GM18867 (cell line): Measurements from ENCODE around the gene ZNF536.
"Not testable (repeated sequence)": the region's sequence is repeated elsewhere in the genome, so short reads cannot be mapped to it uniquely, and the experiment has no call there.

Experiments used
- ATAC-seq: cut with Tn5 transposase; IDR thresholded peaks from one replicate; pipeline ENCODE4 v1.9.1; 2021; ENCODE audit warnings: mild to moderate bottlenecking, moderate library complexity; ENCODE audit not compliant: unreplicated experiment

ZNF536 gene

DNA sequence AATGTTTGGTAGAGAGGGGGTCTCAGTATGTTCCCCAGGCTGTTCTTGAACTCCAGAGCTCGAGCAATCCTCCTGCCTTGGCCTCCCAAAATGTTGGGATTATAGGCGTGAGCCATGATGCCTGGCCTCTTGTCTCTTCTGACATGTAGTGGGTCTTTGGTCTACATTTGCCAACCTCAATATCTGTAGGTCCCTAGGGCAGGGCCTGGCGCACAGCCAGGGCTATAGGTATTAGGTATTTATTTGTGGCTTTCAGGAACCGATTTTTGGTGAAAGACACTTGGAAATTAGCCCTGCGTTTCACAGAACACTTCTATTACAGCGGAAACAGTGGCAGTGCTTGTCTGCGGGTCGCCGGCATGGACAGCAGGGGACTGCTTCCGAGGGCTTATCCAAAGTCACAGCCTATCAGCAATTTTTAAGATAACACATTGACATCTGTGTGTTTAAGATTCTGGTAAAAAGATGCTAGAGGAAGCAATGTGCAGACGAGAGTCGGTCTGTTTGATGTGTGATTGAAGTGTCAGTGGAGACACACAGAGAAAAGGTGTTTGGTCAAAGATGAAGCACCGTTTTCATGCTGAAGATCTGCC is 14.5 kb downstream of the ZNF536 start:
- ATAC-seq: no peak

- ATAC-seq: no peak
Measured at GRCh38 chr19:30387311-30388115, 15.3 kb downstream of the ZNF536 start.

DNA sequence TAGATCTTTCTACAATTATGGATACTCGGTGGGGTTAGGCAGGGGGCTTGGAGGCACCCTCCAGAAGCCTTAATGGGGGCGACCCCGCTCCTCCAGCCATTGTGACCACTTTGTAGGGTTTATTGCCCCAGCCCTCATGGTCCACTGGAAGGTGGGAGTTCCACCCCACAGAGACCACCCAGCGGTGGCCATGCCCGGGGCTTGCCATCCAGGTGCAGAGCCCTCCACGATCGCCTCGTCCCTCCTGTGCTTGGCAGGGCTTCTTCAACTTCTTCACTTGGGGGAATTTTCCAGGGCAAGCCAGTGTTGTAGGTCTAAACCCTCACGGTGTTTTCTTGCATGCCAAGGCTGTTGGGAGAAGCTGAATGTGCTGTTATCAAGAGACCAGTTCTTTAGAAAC is 16.1 kb downstream of the ZNF536 start:
- ATAC-seq: no peak

GRCh38 chr19:30388819-30389218 is 16.6 kb downstream of the ZNF536 start:
- no peak for ATAC-seq

DNA sequence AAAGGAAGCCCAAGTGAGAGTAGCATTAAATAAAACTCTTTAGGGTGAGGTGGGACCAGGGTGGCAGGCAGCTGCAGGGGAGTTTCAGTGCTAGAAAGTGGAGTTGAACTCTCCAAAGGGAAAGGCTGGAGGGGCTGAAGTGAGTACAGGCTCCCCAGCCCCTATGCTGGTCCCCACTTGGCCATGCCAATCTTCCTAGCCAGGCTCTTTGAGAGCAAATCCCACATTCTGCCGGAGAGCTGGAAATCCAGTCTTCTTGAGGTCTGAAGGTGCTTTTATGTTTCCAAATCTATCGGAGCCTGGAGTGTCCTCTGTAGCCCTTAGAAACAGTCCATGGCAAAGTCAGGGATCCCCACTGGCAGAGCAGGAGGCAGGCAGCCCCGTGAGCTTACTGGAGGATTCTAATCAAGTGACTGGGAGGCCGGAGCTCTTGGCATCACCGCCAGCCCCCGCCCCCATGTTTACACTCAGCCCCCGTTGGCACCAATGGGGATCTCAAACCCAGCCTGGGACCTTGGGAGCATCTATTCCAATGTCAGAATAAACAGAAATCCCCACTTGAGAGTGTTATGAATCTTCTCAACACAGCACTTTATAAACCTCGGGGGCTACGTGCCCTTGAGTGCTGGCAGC is 18.3 kb downstream of the ZNF536 start:
- ATAC-seq: no peak

GRCh38 chr19:30391052-30391451 is 18.9 kb downstream of the ZNF536 start:
- no peak for ATAC-seq

DNA sequence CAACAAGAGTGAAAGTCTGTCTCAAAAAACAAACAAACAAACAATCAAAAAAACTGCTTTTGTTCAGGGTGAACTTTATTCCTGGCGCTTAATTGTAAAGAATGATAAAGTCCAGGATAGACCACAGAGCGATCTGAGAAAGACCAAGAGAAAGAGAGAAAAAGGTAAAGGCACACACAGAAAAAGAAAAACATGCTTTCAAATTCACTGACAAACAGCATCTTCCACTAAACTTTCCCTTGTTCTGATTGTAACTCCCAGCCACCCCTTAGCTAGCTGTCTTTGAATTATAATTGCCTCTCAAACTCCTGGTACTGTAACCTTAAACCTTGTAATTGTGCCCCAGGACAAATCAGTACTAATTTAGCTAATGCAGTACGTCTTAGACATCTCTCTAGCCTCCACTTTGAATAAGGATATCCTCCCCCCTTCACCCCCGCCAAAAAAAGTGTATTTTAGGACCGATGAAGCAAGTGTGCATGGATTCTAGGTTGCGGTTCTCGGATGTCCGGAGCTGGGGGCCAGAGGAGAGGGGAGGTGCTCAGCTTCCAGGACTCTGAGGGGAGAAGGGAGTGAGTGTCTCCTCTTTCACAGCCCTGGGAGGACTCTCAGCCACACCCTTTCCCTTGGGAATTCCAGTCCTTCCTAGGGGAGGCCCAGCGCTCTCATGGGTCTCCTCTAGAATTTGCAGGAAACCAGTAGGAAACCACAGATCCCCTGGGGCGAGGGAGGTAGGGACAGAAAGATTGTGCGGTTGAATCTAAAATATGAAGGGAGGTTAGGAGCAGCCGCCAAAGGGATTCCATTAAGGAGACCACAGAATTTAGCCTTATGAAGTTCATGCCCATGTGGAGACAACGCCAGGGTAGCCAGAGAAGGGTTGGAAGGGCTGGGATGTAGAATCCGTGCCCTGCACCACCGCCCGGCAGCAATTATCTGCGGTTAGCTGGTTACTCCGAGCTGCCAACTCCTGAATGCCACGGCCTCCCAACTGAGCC is 19.7 kb downstream of the ZNF536 start:
- no peak for ATAC-seq

GRCh38 chr19:30393046-30393445 is 20.9 kb downstream of the ZNF536 start:
- ATAC-seq: no peak

GRCh38 chr19:30393729-30394480 is 21.7 kb downstream of the ZNF536 start:
- no peak for ATAC-seq

- no peak for ATAC-seq
Measured at GRCh38 chr19:30394481-30395151, 22.4 kb downstream of the ZNF536 start.

GRCh38 chr19:30395283-30395682 is 23.1 kb downstream of the ZNF536 start:
- no peak for ATAC-seq

DNA sequence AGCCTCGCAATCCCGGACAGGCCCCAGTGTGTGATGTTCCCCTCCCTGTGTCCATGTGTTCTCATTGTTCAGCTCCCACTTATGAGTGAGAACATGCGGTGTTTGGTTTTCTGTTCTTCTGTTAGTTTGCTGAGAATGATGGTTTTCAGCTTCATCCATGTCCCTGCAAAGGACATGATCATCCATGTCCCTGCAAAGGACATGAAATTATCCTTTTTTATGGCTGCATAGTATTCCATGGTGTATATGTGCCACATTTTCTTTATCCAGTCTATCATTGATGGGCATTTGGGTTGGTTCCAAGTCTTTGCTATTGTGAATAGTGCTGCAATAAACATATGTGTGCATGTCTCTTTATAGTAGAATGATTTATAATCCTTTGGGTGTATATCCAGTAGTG is 26.4 kb downstream of the ZNF536 start:
- not testable (repeated sequence) for ATAC-seq

- ATAC-seq: no peak
Measured at GRCh38 chr19:30401956-30402355, 29.8 kb downstream of the ZNF536 start.

GRCh38 chr19:30402436-30403202 is 30.4 kb downstream of the ZNF536 start:
- no peak for ATAC-seq

DNA sequence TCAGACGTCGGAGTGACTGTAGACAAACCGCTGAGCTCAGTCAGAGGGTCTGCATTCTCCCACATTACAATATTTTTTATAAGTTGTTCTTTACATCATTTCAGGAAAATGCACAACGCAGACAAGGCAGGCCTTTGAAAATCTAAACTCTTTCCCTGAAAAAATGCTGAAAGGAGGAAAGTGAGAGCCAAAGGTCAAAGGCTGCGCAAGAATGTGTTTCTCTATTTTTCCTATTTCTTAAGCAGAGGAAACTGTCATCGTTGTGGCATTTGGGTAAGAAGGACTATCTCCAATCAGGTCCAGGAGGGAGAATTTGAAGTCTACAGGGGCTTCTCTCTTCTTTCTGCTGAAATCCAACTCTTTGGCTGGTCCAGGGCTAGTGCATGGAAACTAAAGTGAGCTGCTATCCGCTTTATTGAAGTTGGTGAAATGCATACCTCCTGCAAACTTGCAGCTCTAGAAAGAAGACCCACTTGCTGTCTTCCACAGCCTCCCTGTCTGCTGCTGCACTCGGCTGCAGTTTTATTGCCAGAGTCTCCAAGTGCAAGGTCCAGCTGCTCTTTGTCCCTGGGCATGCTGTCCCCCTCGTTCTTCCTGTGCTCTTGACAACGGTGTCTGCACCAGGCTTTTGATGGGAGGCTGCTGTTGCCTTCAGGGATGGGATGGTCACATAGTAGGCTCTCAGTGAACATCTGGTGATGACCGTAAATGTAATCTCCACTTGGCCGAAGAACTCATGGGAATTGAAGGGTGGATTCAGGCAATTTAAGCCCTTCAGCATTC is 31.2 kb downstream of the ZNF536 start:
- no peak for ATAC-seq

DNA sequence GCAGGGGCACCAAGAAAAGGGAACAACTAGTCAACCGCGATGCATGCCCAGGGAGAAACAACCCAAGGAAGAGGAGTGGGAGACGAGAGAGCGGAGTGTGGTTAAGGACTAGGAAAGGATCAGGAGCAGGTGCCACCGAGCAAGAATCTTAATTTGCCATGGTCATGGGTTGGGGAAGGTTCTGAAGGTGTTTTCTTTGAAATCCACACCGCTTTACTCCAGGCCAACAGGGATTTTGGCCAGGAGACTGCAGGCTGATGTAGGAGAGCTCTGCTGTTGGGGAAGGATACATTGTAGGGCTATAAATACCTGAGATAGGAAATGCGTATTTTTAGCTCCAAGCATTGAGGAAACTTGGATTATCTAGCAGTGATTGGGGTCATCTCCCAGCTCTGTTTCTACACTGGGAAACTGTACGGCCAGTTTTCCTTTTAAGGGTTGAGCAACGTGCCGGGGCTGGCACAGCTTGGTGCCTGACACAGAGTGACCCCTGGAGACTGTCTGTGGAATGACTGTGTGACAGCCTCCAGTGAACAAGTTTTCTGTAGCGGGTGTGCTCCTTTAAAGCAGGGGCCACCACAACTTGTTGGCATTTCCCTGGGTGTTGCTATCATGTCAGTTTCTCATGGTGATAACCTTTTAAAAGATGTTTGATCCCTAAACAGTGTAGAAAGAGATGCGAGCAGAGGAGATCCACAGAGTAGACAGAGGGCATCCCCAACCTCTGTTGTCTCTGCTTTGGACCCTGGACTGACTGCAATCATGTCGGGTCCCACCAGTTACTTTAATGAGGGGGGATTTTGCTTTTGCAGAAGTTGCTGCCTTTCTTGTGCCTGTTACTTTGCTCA is 34.3 kb downstream of the ZNF536 start:
- ATAC-seq: no peak

- no peak for ATAC-seq
Measured at GRCh38 chr19:30407068-30407709, 35.0 kb downstream of the ZNF536 start.
